K562 (cell line): ENCODE data around the gene FAM20B. TPM values are rescaled to one million over a fixed set of nuclear protein-coding genes. Genes with fewer than 3 reads are reported as not detected.

ENCODE experiments used
- ARID4B ChIP-seq: sonication (generic); formaldehyde crosslinking; IDR thresholded peaks from 2 replicates; pipeline ENCODE4 v1.8.0; 2022; ENCODE audit warnings: mild to moderate bottlenecking, missing genetic modification reagents
- ATF4 ChIP-seq: fragments of 450-650 bp; formaldehyde crosslinking; IDR thresholded peaks from 2 replicates; pipeline ENCODE4 v1.4.0; 2022; ENCODE audit warnings: mild to moderate bottlenecking, moderate library complexity
- CAMTA2 ChIP-seq: fragments of 250-450 bp; sonication (Bioruptor Pico); conservative IDR thresholded peaks from 2 replicates; pipeline ENCODE4 v1.5.1; 2022
- CBX3 ChIP-seq, 2 experiments: IDR thresholded peaks; 1 replicate in 1 of 2; 2 replicates in 1 of 2; pipeline ENCODE4 v1.6.1; 2012; ENCODE audit warnings: inconsistent platforms in 2 of 2, low read length in 2 of 2, borderline replicate concordance in 1 of 2, control low read depth in 1 of 2
- CEBPG ChIP-seq, 3 experiments: fragments of 200-800 bp in 1 of 3; sonication (Bioruptor generic) in 1 of 3; sonication (generic) in 1 of 3; formaldehyde crosslinking in 1 of 3; IDR thresholded peaks in 2 of 3; conservative IDR thresholded peaks in 1 of 3; 2 replicates each; pipeline versions ENCODE4 v1.6.1 to v1.8.0; 2016 to 2022; ENCODE audit warnings: missing compliant biosample characterization in 2 of 3, missing genetic modification characterization in 2 of 3, mild to moderate bottlenecking in 1 of 3, missing genetic modification reagents in 1 of 3
- CHCHD3 ChIP-seq: fragments of 250-450 bp; sonication (Bioruptor Pico); IDR thresholded peaks from 2 replicates; pipeline ENCODE4 v2.1.2; 2022; ENCODE audit warnings: mild to moderate bottlenecking
- EP300 ChIP-seq: IDR thresholded peaks from 2 replicates; pipeline ENCODE4 v1.6.1; 2012; ENCODE audit warnings: low read length, improper control_type of control experiment
- GATA2 ChIP-seq: sonication (generic); formaldehyde crosslinking; IDR thresholded peaks from 2 replicates; pipeline ENCODE4 v1.4.0; 2020; ENCODE audit warnings: mild to moderate bottlenecking, missing genetic modification reagents
- KLF1 ChIP-seq: fragments of 450-650 bp; IDR thresholded peaks from 2 replicates; pipeline ENCODE4 v1.6.1; 2016; ENCODE audit warnings: missing genetic modification characterization, missing compliant biosample characterization
- KLF13 ChIP-seq: fragments of 450-650 bp; IDR thresholded peaks from 2 replicates; pipeline ENCODE4 v1.6.1; 2016; ENCODE audit warnings: missing genetic modification characterization, low read depth, mild to moderate bottlenecking, missing compliant biosample characterization, moderate library complexity, borderline replicate concordance
- MCM2 ChIP-seq: fragments of 450-650 bp; IDR thresholded peaks from 2 replicates; pipeline ENCODE4 v1.6.1; 2017; ENCODE audit warnings: low read depth, mild to moderate bottlenecking
- NFIC ChIP-seq: fragments of 450-650 bp; IDR thresholded peaks from 2 replicates; pipeline ENCODE4 v1.6.1; 2017; ENCODE audit warnings: mild to moderate bottlenecking, inconsistent platforms
- NFXL1 ChIP-seq: fragments of 450-650 bp; formaldehyde crosslinking; IDR thresholded peaks from 2 replicates; pipeline ENCODE4 v1.4.0; 2021; ENCODE audit warnings: mild to moderate bottlenecking
- PHF21A ChIP-seq: fragments of 450-650 bp; IDR thresholded peaks from 2 replicates; pipeline ENCODE4 v1.6.1; 2017; ENCODE audit warnings: low read depth, borderline replicate concordance
- RBM22 ChIP-seq: fragments of 200-400 bp; formaldehyde crosslinking; IDR thresholded peaks from 2 replicates; pipeline ENCODE4 v1.6.1; 2018; ENCODE audit warnings: low read length, low read depth; ENCODE audit not compliant: poor library complexity, severe bottlenecking
- VEZF1 ChIP-seq: fragments of 200-800 bp; sonication (Bioruptor generic); IDR thresholded peaks from 2 replicates; pipeline ENCODE4 v1.6.1; 2017; ENCODE audit warnings: missing genetic modification characterization, missing compliant biosample characterization
- ZZZ3 ChIP-seq: fragments of 450-650 bp; IDR thresholded peaks from 2 replicates; pipeline ENCODE4 v1.6.1; 2016; ENCODE audit warnings: antibody characterized with exemption, mild to moderate bottlenecking, moderate library complexity
- polyA plus RNA-seq, 8 experiments: library from polyadenylated mRNA; depleted of rRNA in 4 of 8; stranded (reverse) in 5 of 8; unstranded in 3 of 8; fragments of >200 nt; fragmentation: Nextera tagmentation in 2 of 8; fragmentation: Illumina TruSeq in 1 of 8; extraction: Ambion mirVana in 2 of 8; extraction: Trizol in 1 of 8; gene quantifications; 2 replicates each; pipeline versions ENCODE4 v1.2.1 to v1.2.3, GENCODE V29; 2011 to 2014; ENCODE audit warnings: inconsistent platforms in 1 of 8, missing spikeins in 1 of 8
- total RNA-seq, 7 experiments: library from RNA; depleted of rRNA in 6 of 7; stranded (reverse); fragments of >200 nt in 6 of 7; fragmentation: Illumina TruSeq in 2 of 7; extraction: Trizol in 2 of 7; gene quantifications; 2 replicates each; pipeline versions ENCODE4 v1.2.1 to v1.2.3, GENCODE V29; 2011 to 2021; ENCODE audit warnings: low replicate concordance in 1 of 7
- TF ChIP-seq, protein P1 (sequence below): fragments of 450-650 bp; formaldehyde crosslinking; IDR thresholded peaks from 2 replicates; pipeline ENCODE4 v1.4.0; 2020; ENCODE audit warnings: mild to moderate bottlenecking, moderate library complexity

FAM20B gene
- total and polyA plus RNA-seq, 9 of the 15 experiments (the other 6 are each of a cell fraction or from before 2014, with no cell fraction given): 7.2 to 67.5 (median 42.9) TPM

DNA sequence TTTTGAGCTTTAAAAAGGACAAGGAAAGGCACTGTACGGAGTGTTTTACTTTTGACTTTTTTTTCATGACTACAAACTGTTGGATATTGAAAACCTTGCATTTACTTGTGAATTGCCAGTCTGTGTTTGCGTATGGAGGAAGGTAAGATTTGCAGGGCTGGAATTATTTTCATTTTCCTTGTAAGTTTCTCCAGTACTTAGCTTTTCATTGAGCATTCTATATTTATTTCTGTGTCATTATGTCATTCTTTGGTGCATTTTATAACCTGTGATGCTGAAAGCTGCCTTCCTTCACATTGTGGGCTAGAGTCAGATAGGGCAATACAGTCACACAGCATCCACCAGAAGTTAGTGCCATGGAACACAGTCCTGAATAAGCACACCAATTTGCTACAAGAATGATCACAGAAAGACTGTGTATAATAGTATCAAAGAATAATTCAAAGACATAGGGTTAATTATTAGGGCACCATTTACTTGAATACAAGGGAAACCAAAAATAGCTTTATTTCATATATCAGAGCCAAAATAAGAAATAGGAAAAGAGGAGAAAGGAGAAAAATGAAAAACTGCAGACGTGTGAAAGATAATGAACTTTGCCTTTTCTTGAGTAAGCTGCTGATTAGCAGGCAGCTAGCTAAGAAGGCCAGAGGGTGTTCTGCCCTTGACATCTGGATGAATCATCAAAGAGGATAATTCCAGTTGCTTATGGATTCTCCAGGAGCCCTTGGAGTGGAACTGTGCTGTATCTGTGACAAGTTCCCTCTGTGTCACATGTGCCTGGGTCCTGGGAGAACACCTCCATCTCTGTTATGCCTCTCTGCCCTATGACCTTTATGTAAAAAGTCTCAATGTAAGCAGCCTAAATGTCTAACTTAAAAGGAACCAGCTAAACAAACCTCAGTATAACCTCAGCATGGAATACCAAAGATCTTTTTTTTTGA, 8.0 kb upstream of the FAM20B start (continued):
- TF ChIP-seq VEZF1 (CRISPR knock-in tag) (no peak), CEBPG (CRISPR knock-in tag; IDR thresholded peaks at IDR 0.05) (no peak), CEBPG (tag; conservative IDR thresholded peaks at IDR 0.05 in 1 of 2, IDR thresholded peaks at IDR 0.05 in 1 of 2) (no peak), RBM22 (no peak), ARID4B (CRISPR knock-in tag) (0 out of 2 replicates have a peak, but pooled peaks have one; percentile 30), NFIC (no peak; the same call in 1 of the 2 replicates), GATA2 (CRISPR knock-in tag) (no peak), ZZZ3 (no peak), CBX3 (IDR thresholded peaks at IDR 0.05; ENCODE audit: borderline replicate concordance in 1 of 2, low read length in 2 of 2) (no peak), CAMTA2 (CRISPR knock-in tag) (no peak), KLF13 (0 out of 2 replicates have a peak, but pooled peaks have one; percentile 12), EP300 (peak; percentile 51; the same call in 1 of the 2 replicates), MCM2 (no peak), NFXL1 (CRISPR knock-in tag) (no peak), KLF1 (no peak; the same call in none of the 2 replicates), ATF4 (CRISPR knock-in tag) (no peak), PHF21A (peak; percentile 3; the same call in 1 of the 2 replicates), CHCHD3 (CRISPR knock-in tag) (no peak)
- TF ChIP-seq, protein P1, sequence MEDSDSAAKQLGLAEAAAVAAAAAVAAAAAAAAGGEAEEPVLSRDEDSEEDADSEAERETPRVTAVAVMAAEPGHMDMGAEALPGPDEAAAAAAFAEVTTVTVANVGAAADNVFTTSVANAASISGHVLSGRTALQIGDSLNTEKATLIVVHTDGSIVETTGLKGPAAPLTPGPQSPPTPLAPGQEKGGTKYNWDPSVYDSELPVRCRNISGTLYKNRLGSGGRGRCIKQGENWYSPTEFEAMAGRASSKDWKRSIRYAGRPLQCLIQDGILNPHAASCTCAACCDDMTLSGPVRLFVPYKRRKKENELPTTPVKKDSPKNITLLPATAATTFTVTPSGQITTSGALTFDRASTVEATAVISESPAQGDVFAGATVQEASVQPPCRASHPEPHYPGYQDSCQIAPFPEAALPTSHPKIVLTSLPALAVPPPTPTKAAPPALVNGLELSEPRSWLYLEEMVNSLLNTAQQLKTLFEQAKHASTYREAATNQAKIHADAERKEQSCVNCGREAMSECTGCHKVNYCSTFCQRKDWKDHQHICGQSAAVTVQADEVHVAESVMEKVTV (CRISPR knock-in tag): no peak
